ENCODE data around the gene FOSL2.

Gene FOSL2
- total RNA-seq: 78.7 to 541 reads per million in 2 donors

DNA sequence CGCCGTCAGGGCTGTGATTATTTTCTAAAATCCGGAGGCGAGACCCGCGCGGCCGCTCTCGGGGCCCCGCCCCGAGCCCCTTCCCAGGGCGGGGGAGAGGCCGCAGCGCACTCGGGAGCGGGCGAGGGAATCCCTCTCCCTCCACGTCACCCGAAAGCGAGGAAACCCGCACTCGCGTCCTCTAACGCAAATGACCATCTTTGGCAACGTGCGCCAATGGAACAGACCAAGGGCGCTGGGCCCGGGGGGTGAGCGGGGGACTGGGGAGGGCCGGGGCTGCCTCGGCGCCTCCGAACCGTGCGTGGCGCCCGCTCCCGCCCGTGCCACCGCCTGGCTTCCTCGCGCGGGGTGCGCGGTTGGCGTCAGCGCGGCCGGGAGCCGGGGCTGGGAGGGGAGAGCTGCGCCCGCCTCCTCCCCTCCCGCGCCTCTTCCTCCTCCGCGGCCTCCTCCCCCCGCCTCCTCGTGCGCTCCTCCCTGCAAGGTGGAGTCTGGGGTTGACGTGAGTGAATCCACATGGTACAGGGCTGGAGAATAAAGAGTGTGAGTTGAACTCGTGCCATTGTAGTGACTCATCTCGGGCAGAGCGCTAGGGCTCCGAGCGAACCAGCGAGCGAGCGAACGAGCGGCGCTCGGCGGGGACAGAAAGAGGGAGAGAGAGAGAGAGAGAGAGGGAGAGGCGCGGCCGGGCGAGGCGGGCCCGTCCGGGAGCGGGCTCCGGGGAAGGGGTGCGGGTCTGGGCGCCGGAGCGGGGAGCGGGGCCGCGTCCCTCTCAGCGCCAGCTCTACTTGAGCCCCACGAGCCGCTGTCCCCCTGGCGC, at the start of gene FOSL2:
FOSL2 (plus strand) TSS at position 562 of the 817 bp plus-strand sequence. CDS start 863 bp downstream, outside the sequence.
- peak; percentile 87 for DNase-seq

DNA sequence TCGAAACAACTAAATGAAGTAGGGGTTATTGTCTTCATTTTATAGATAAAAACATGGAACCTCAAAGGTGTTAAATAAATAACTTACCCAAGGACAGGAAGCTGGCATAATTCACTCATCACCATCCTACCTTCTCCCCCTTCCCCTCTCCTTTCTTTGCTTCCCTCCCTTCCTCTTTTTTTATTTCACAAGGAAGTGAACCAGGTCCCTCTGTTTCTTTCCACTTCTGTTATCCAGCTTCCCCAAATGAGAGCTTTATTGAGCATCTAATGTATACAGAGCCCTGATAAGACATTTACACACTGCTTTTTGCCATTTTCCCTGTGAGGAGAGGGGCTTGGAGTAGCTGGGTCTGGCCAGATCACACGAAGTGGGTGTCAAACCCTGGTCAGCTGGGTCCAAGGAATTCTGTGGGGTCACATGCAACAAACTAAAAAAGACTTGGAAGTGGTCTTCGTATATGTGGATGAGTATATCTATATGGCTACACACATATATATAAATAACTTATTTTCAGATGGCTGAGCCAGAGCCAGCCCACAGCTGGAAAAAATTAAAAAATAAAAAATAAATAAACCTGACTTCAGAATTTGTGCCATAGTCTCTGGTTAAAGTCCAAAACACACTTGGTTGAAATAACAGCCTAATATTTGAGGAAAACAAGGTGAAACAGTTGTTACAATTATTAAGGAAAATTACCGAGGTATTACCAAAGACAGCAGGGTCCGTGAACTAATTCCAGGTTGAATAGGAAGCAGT, 49.3 kb upstream of the FOSL2 start:
- no peak for DNase-seq

DNA sequence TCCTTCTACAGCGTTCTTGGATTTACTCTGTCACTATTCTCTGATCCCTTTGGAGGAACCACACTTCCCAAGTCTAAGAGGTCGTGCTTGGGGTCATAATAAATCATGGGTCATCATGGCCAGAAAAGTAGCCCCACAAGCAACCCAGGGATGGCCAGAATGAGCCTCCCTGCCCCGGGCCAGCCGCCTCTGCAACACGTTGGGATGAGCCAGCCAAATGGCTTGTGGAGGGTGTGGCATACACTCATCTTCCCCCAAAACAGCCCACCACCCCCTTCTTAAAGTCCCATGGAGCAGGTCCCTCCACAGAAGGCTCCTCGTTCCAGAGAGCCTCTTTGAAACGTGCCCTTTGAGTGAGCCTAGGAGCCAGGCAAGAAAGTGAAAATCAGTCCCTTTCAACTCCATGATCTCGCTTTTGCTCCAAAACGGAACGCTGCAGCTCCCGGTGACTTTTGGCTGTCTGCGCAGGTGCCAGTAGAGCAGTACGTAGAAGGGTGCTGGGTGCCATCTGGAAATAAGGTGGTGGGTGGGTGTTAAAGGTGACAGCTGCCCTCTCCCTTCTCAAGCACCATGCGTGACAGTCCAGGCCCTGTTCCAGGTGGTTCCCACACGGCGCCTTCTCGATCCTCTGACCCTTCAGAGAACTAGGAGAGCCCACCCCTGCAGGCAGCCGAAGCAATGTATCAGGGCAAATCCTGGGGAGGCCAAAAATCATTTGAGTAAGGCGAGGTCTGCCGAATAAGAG, 48.5 kb upstream of the FOSL2 start:
- DNase-seq: no peak

DNA sequence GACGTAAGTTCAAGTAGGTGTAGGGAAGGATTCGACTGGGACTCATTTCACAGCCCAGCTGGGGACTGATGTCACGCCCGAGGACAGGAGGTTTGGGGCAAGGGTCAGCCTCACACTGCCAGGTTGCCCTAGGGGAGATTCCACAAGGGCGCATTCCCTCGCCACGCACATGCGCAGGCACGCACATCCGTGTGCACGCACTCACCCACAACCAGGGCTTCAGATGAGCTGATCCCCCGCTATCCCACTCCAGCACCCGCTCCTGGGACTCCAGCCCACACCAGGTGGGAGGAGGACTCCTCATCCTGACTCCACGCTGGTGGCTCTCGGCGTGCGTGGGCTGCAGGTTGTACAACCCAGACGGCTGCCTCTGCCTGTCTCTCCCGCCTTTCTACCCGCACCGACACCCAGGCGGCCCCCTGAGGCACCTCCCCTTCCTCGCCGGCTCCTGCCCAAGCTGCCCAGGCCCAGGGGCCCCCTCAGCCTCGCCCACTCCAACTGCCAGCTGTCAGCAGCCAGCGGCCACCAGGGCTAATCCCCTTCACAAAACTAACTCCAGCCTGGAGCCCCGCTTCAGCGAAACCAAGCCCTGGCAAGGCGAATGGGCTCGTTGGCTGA, 47.8 kb upstream of the FOSL2 start:
- no peak for DNase-seq

DNA sequence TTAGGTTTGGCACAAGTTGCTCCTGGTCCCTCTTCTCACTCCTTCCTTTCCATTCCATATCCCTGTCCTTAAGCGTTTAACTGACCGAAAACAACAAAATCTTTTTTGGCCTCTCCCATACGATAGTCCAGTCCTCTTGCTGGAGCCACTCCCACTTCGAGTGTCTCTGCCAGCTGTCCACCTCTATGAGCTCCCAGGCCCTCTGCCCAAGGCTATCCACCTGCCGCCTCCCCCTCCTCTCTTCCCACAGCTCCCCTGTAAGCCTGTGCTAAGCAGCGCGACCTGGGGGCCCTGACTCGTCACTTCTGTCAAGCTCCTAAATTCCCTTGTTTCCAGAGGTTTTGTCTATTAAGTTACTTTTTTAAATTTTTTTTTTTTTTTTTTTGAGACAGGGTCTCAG, 47.0 kb upstream of the FOSL2 start:
- DNase-seq: no peak

DNA sequence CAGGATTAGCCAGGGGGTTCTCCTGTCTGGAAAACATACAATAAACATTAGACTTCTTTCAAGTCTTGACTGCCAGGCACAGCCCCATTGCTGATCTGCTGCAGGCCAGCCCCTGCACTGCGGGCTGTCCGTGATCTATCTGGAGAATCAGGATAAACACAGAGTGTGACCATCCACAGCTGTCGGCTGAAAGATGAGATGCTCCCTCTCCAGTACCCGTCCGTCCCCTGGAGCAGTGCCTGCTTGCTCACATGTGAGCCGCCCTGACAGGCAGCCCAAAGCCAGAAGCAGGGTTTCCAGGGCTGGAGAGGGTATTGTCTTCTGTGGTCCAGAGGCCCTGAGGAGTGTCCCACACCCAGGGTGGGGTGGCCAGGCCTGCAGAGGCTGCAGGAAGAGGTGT, 46.1 kb upstream of the FOSL2 start:
- no peak for DNase-seq

DNA sequence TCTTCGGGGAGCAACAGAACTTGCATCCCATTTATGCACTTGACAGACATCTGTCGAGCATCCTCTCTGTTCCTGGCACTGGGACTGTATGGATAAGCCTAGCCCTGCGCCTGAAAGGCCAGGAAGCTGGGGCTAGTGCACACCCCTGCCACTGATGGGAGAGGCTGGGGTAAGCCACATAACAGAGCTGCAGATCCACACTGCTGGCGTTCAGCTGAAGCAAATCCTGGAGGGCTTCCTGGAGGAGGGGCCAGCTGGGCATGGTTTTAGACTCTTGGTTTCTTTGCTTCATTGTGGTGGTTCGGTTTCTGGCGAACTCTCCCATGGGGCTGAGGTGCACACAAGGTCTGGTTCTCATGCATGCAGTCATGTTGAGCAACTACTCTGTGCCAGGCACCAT, 45.5 kb upstream of the FOSL2 start:
- no peak for DNase-seq

DNA sequence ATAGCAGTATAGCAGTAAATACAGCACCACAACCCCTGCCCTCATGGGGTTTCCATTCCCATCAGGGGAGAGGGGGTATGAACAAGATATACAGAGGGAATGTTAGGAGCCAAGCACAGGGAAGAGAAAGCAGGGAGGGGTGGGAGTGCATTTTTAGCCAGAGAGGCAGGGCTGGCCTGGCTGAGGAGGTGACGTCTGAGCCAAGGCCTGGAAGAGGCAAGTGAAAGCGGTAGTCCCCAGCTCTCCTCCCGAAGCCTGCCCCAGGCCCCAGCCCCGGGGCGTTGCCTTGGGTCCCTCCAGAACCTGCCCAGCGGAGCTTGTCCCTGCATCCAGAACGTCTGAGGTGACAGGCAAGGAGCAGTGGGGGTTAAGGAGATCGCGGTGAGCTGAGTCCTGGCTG, 45.1 kb upstream of the FOSL2 start:
- no peak for DNase-seq

DNA sequence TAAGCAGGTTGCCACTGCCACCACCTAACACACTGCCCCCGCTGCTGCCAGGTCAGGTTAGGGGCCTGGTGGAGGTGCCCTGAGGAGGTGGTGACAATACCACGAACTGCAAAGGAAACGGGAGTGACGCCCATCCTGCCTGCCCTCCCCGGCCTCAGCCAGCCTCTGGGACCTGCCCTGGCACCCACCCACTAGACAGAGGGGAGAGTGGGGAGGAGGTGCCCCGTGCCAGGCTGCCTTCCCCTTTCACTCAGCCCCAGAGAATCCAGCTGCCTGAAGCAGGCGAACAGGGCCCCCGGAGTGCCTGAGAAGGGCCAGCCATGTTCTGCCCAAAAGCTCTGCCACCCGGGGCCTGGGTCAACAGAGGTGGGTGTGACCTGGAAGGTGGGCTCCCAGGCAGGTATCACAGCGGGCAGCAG, 44.5 kb upstream of the FOSL2 start:
- DNase-seq: peak; percentile 49

DNA sequence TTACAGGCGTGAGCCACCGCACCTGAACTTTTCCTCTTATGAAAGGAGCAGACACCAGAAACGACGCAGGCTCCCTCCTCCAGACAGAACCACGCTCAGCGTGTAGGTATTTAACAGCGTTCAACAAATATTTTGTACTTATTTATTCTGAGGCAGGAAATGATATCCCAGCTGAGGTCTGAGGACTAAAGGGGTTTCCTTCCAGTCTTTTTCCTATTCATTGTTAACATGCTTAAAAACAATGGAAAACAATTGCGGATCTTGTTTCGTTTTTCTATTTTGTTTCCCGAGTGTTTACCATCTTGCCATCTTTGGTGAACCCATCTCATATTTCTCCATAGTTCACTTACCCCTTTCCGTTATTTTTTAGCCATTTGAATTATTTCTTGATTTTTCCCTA, 43.7 kb upstream of the FOSL2 start:
- DNase-seq: no peak

DNA sequence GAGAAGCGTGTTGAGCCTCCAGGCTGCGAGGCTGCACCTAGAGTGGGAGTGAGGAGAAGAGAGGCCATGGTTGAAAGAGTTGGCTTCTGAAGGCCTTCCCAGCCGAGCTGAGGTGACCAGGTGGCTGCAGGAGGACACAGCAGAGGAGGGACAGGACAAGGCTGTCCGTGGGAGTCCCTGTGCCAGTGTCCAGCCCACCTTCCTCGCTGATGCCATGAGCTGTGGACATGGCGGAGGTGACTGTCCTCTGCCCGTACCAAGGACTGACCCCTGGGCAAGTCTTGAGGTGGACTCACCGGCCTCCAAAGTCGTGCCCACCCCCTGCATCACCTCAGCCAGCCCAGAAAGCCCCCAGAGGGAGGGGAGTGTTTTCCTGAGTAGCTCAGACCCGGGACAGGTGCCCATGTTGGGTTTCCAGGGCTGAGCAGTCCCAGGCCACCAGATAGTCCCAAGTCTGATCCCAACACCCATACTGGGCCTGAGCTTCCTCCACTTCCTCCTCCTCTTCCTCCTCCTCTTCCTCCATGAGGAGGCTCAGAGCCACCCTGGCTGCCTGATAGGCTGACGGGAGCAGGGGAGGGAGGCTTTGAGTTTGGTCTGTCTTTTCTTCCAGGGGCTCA, 43.0 kb upstream of the FOSL2 start:
- no peak for DNase-seq

DNA sequence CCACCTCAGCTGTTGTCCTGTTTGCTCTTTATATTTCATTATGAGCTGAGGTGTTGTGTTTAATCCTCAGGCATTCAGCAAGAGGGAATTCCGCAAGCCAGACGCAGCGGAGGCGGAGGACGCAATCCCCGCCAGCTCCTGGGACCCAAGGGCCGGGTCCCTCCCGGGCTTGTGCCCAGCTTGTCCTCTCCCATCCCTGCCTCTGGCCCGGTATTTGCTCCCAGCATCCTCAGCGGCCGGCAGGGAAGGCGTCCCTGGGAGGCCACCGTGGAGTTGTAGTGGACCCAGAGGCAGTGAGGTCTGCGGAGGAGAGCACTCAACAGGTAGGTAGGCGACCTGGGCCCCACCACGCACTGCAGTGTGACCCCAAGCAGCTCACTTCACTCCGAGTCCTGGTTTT, 42.5 kb upstream of the FOSL2 start:
- DNase-seq: no peak

DNA sequence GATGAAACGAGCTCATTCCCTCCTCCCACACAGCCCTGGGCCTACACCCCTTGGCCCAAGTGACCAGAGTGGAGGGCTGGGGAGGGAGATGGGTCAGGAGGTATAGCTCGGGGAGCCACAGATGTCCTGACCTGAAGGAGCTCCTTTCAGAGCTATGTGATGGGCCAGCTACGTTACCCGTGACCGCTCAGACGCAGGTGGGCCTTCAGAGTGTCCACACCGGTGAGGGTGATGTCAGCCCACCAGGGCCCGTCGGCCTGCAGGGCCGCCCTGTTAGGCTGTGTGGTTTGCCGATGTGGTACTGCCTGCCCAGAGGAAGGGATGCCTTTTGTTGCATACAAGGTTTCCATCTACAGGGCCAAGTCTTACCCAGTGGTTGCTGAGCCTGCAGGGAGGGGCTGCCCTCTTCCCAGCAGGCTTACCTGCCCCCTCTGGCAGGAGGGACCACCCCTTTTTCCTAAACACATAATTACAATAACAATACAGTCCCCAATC, 41.8 kb upstream of the FOSL2 start:
- no peak for DNase-seq

DNA sequence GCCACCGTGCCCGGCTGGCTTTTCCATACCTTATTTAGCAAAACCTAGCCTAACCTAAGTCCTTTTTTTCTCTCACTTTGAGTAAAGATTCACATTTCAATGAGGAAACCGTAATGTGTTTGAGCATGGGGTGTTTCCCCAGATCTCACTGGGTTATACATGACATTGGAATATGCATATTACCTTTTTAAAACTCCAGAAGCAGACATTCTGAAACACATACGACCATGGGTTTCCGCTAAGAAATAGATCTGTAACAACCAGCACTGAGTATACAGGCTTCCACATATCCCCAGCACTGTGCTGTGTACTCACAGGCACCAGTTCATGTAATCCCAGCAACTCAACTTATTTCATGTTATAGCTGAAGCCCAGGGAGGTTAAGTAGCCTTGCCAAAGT, 41.0 kb upstream of the FOSL2 start:
- DNase-seq: no peak

DNA sequence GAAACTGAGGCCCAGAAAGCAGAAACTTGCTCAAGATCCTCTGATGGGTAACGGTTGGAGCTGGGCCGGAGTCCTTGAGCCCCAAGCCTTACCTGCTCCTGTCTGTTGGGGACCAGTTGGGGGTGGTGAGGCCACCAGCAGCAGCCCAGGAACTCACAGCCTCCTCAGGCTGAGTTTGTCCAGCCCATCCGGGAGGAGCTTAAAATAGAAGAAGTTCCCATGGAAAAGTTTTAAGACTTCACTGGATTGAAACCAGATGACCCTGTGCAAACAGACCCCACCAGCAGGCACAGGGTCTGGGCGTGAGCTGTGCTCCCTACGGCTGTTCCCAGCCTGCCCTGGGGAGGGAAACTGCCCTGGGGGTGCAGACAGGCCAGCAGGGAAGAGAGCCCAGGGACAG, 40.6 kb upstream of the FOSL2 start:
- no peak for DNase-seq

DNA sequence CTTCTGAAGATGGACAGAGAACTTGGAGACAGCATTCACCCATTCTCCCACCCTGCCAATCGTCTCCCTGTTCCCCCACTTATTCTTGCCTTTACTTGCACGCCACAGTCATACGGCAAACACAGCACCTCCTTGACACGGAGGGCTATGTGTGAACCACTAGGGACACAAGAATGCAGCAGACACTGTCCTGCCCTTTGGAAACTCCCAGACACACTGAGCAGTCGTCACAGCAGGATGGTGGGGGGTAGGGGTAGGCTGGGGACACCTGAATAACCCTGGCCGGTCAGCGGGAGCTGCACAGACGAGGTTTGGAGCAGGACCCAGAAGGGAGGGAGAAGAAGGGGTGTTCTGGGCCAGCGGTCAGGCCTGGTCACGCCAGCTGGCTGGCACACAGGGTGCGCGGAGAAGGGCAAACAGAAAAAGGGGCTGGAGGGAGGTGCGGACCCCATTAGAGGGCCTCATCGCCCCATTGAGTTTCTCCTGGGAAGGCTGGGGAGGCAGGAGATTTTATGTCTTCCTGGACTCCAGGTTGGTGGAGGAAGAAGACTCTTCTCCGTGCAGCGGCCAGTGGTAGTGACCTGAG, 40.0 kb upstream of the FOSL2 start:
- DNase-seq: no peak

DNA sequence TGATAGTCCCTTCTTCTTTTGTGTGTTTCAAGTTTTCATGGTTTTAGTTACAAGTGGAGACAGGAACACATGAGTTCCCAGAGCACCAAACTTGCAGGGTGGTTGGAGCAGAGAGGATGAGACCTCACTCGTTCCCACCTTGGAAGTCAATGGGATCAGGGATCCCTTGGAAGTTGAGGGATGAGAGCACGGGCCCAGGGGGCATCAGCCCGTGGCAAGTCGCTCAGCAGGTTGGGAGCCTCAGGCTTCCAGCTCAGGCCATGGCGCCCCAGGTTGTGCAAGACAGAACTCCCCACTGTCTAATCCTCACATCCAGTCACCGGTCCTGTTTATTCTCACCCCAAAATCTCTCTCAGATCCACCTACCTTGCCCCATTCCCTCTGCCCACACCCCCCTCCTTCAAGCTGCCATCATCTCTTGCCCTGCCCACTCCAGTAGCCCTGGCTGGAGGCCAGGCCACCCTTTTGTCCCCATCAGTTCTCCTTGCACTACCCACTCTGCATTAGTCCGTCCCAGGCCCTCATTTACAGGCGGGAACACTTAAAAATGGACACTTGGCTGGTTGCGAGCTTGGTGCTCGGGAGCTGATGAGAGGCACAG, 37.6 kb upstream of the FOSL2 start:
- DNase-seq: no peak

DNA sequence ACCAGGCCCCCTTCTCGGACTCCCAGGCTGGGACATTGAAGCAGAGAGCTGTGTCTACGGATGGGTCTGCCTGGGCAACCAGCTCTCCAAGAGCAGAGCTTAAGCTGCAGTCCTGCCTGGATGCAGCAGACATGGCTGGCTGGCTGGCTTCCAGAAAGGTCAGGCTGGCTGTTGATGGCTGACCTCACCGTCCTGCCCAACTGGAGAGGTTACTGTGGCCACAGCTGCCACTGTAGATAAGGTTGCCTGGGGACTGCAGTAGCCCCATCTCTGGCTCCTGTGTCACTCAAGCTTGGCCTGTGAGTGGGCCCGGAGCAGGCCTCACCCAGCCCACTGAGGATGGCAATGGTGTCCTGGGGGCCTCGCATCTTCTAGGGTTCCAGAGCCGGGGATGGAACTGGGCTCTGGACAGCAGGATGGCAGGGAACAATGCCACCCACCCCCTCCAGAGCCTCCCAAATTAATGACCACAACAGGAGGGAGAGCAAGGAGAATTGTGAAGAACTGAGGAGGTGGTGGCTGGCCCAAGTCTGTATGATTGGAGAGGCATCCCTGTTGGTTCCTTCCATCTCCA, 37.0 kb upstream of the FOSL2 start:
- DNase-seq: no peak

DNA sequence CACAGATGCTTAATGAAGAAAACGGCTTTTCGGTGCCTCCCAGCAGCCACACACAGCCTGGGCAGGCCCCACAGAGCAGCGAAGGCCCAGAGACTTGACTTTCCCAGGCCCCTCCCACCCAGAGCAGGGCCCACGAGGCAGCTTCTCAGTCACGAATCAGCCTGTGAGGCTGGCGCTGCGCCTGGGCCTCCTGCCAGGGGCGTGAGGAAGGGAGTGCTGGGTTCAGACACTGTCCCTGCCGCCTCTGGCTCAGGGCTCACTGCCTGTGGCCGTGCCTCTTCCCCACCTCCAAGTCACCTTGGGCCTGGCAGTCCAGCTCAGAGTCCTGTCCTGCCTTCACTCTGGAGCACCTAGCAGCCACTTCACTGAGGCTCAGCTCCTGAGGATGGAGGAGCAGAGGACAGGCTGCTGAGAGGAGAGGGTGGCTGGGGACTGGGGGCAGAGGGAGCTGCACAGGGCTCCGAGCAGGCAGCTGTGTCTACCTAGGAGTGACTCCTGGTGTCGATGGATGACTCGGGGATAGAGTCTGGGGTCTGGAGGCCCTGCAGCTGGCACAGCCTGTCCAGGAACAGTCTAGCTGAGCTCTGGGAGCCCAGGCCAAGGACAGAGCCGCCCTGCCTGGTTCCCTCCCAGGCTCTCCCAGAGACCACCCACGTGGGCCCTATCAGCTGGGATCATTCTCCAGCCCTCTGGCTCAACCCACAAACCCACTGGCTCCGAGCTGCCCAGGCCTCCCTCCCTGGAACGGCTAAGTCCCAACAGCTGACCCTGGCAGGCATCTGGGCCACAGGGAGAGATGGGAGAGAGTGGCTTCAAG, 36.4 kb upstream of the FOSL2 start:
- DNase-seq: no peak

DNA sequence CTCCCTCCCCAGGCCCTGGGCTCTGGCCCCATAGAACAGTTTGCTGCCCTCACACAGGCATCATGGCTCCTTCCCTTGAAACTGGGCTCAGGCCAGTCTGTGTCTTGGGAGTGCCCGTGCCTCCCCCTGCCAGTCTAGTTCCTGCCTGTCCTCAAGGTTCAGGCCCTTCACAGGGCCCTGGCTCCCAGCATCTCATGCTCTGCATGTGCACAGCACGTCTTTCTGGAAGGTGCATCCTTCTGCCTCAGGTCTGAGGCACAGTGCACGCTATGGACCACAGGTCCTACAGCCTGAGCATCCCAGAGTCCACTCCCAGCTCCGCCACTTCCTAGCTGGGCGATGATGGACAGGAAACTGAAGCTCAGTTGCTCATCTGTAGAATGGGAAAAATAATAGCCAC, 35.6 kb upstream of the FOSL2 start:
- DNase-seq: no peak

All from T-helper 9 cell (primary cell).